HepG2 (cell line): ENCODE data around the gene SLC1A4. TPM values are rescaled to one million over a fixed set of nuclear protein-coding genes. Genes with fewer than 3 reads are reported as not detected.

Experiments
- ATAC-seq: fragments of 200-7000 bp; cut with Tn5 transposase; 3 replicates; pipeline ENCODE4 v1.9.1; 2020; ENCODE audit warnings: mild to moderate bottlenecking, moderate library complexity
- BruUV-seq: library from RNA; stranded (reverse); fragments of 400-500 nt; replicated peaks from 2 replicates; lab custom pipeline; 2021; lab: Mats Ljungman, UMichigan
- CTCF ChIA-PET: fragments of 300-600 bp; formaldehyde crosslinking; extraction: SDS; loops from one replicate; lab custom pipeline; 2021; ENCODE audit warnings: low total read pairs, inconsistent platforms, low intra/inter-chr PET ratio; lab: Yijun Ruan, JAX
- POLR2A ChIA-PET: fragments of 350-600 bp; sonication (Branson Sonifier 250); formaldehyde crosslinking; loops from one replicate; lab custom pipeline; 2020; ENCODE audit warnings: antibody characterized with exemption, inconsistent platforms; lab: Yijun Ruan, JAX
- DNase-seq: peaks from one replicate; pipeline ENCODE4 v3.0.0-alpha.2; 2015; ENCODE audit warnings: low spot score
- FAIRE-seq: peaks from 3 replicates; lab custom pipeline; 2011; peaks lifted over from hg19 to GRCh38; lab: Jason Lieb, UNC
- H2AFZ ChIP-seq: one replicate; pipeline ENCODE4 v1.6.1; 2011; ENCODE audit warnings: low read length, inconsistent platforms
- H3K27ac ChIP-seq: fragments of 300-600 bp; 3 replicates; pipeline ENCODE4 v1.8.0; 2011; ENCODE audit warnings: mixed run types, mild to moderate bottlenecking, mixed read lengths, low read length, inconsistent platforms; ENCODE audit not compliant: insufficient read depth; ENCODE audit errors: extremely low read length
- H3K27me3 ChIP-seq, 2 experiments: fragments of 200-600 bp in 1 of 2; 2 replicates in 1 of 2; 3 replicates in 1 of 2; pipeline versions ENCODE4 v1.6.0 to v1.8.0; 2011; ENCODE audit warnings: low read length in 2 of 2, mild to moderate bottlenecking in 2 of 2, moderate library complexity in 2 of 2, inconsistent platforms in 1 of 2; ENCODE audit not compliant: insufficient read depth in 2 of 2, control insufficient read depth in 1 of 2
- H3K36me3 ChIP-seq, 2 experiments: fragments of 200-600 bp in 1 of 2; replicated peaks in 1 of 2; 2 replicates in 1 of 2; 3 replicates in 1 of 2; pipeline versions ENCODE4 v1.5.1 to v1.8.0; 2011; ENCODE audit warnings: low read length in 2 of 2, inconsistent platforms in 1 of 2; ENCODE audit not compliant: insufficient read depth in 2 of 2, control insufficient read depth in 1 of 2
- H3K4me1 ChIP-seq: 2 replicates; pipeline ENCODE4 v1.5.1; 2012; ENCODE audit warnings: low read length, inconsistent platforms; ENCODE audit not compliant: insufficient read depth
- H3K4me2 ChIP-seq: 2 replicates; pipeline ENCODE4 v1.6.0; 2011; ENCODE audit warnings: low read depth, low read length, inconsistent platforms
- H3K4me3 ChIP-seq, 3 experiments: fragments of 200-600 bp in 1 of 3; sonication (generic), shearing (Covaris generic) in 1 of 3; replicated peaks in 1 of 3; 2 replicates each; pipeline ENCODE4 v1.5.1; 2011 to 2016; ENCODE audit warnings: low read length in 3 of 3, inconsistent platforms in 2 of 3, low read depth in 2 of 3, mild to moderate bottlenecking in 2 of 3, control low read depth in 1 of 3, mixed read lengths in 1 of 3; ENCODE audit not compliant: insufficient read depth in 1 of 3
- H3K79me2 ChIP-seq: one replicate; pipeline ENCODE4 v1.6.1; 2011; ENCODE audit warnings: low read length, inconsistent platforms; ENCODE audit not compliant: insufficient read depth
- H3K9ac ChIP-seq: 2 replicates; pipeline ENCODE4 v1.6.0; 2011; ENCODE audit warnings: mild to moderate bottlenecking, low read depth, low read length, inconsistent platforms; ENCODE audit not compliant: insufficient read depth
- H3K9me3 ChIP-seq: 2 replicates; pipeline ENCODE4 v1.5.1; 2012; ENCODE audit warnings: mild to moderate bottlenecking, low read length
- H4K20me1 ChIP-seq: 2 replicates; pipeline ENCODE4 v1.6.0; 2011; ENCODE audit warnings: inconsistent platforms, mild to moderate bottlenecking, low read length, moderate library complexity; ENCODE audit not compliant: insufficient read depth
- ZNF296 ChIP-seq: sonication (generic); formaldehyde crosslinking; conservative IDR thresholded peaks from 2 replicates; pipeline ENCODE4 v1.5.0; 2020; ENCODE audit warnings: mild to moderate bottlenecking, missing genetic modification reagents
- ZNF367 ChIP-seq: sonication (generic); formaldehyde crosslinking; IDR thresholded peaks from 2 replicates; pipeline ENCODE4 v1.4.0; 2020; ENCODE audit warnings: missing genetic modification reagents, borderline replicate concordance
- ZNF777 ChIP-seq: sonication (generic); formaldehyde crosslinking; IDR thresholded peaks from 2 replicates; pipeline ENCODE4 v1.4.0; 2020; ENCODE audit warnings: missing genetic modification reagents
- WGBS: methylation state at CpG from one replicate; pipeline ENCODE4 v1.1.6; 2017; ENCODE audit warnings: low lambda C conversion rate; 5-methylcytosine and 5-hydroxymethylcytosine counted together
- in situ Hi-C: cut with HindIII; loops from 2 replicates; pipeline ENCODE4 v1.10.0; 2017; ENCODE audit warnings: low pct_unique_long_range_greater_than_20kb; ENCODE audit not compliant: extremely low pct_ligation_motif_present
- intact Hi-C: fragments of 100-400 bp; cut with micrococcal nuclease; formaldehyde crosslinking; loops from one replicate; pipeline ENCODE4 v1.10.0; 2022; ENCODE audit not compliant: unreplicated experiment
- polyA plus RNA-seq, 8 experiments: library from polyadenylated mRNA; depleted of rRNA in 3 of 8; stranded (reverse) in 7 of 8; unstranded in 1 of 8; fragments of >200 nt; fragmentation: Illumina TruSeq in 4 of 8; extraction: Trizol in 4 of 8; gene quantifications; 2 replicates each; pipeline versions ENCODE4 v1.2.1 to v1.2.3, GENCODE V29; 2011 to 2016; ENCODE audit warnings: low read depth in 4 of 8, missing spikeins in 1 of 8, mixed read lengths in 1 of 8; ENCODE audit not compliant: insufficient read depth in 1 of 8
- total RNA-seq, 5 experiments: library from RNA; depleted of rRNA; stranded (reverse); fragments of >200 nt; fragmentation: Illumina TruSeq; extraction: Trizol; gene quantifications; 2 replicates each; pipeline ENCODE4 v1.2.3, GENCODE V29; 2016; ENCODE audit warnings: low read depth in 1 of 5
- TF ChIP-seq, protein P1 (sequence below): sonication (generic); formaldehyde crosslinking; IDR thresholded peaks from 2 replicates; pipeline ENCODE4 v1.9.0; 2022; ENCODE audit warnings: missing genetic modification reagents, mild to moderate bottlenecking, borderline replicate concordance
- TF ChIP-seq, protein P2 (sequence below): sonication (generic); formaldehyde crosslinking; IDR thresholded peaks from 2 replicates; pipeline ENCODE4 v1.4.0; 2020; ENCODE audit warnings: missing genetic modification reagents

SLC1A4 gene
- total and polyA plus RNA-seq, 2 of the 13 experiments (the other 11 are each of a cell fraction or from before 2014, with no cell fraction given): 21.0 to 39.6 TPM

DNA sequence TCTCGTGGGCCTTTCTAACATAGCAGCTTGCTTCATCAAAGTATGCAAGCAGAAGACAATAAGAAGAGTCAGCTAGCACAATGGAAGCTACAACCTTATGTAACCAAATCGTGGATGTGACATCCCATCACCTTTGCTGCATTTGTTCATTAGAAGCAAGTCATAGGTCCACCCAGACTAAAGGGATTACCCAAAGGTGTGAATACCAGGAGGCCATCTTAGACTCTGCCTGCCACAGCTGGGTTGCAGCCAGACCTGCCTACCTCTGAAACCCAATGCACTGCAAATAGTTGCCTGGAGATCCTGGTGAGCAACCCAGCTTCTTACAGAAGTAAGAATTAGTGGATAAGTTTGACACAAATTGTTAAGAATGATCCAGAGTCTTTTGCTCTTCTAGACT is 10.6 kb downstream of the SLC1A4 start (continued):
- TF ChIP-seq, protein P1, sequence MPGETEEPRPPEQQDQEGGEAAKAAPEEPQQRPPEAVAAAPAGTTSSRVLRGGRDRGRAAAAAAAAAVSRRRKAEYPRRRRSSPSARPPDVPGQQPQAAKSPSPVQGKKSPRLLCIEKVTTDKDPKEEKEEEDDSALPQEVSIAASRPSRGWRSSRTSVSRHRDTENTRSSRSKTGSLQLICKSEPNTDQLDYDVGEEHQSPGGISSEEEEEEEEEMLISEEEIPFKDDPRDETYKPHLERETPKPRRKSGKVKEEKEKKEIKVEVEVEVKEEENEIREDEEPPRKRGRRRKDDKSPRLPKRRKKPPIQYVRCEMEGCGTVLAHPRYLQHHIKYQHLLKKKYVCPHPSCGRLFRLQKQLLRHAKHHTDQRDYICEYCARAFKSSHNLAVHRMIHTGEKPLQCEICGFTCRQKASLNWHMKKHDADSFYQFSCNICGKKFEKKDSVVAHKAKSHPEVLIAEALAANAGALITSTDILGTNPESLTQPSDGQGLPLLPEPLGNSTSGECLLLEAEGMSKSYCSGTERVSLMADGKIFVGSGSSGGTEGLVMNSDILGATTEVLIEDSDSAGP (CRISPR knock-in tag): no peak
- TF ChIP-seq ZNF296 (CRISPR knock-in tag) (no peak), ZNF367 (CRISPR knock-in tag) (no peak)

DNA sequence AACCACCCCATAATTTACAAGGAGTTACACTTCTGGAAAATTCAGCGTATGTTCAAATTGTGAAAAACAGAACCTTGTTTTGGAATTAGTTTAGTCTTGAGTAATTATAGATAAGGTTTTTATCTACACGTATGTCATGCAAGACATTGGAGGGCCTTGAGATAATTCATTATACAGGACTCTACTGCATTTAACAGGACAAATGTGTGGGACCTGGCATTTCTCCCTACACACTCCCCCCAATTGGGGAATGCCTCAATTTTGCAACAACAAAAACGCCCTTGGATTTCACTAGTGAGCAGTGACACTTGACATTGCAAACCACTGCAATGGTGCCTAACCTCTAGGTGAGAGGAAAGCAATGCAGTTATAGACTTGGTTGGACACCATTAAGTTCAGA is 11.4 kb downstream of the SLC1A4 start:
- TF ChIP-seq, protein P2, sequence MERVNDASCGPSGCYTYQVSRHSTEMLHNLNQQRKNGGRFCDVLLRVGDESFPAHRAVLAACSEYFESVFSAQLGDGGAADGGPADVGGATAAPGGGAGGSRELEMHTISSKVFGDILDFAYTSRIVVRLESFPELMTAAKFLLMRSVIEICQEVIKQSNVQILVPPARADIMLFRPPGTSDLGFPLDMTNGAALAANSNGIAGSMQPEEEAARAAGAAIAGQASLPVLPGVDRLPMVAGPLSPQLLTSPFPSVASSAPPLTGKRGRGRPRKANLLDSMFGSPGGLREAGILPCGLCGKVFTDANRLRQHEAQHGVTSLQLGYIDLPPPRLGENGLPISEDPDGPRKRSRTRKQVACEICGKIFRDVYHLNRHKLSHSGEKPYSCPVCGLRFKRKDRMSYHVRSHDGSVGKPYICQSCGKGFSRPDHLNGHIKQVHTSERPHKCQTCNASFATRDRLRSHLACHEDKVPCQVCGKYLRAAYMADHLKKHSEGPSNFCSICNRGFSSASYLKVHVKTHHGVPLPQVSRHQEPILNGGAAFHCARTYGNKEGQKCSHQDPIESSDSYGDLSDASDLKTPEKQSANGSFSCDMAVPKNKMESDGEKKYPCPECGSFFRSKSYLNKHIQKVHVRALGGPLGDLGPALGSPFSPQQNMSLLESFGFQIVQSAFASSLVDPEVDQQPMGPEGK (CRISPR knock-in tag): no peak
- no peak for TF ChIP-seq ZNF777 (CRISPR knock-in tag)
- POLR2A ChIA-PET: no interaction called here
- DNase-seq: no peak
- no peak overlapping the region for H3K9ac ChIP-seq
- CTCF ChIA-PET: no interaction called here
- H3K9me3 ChIP-seq: no peaks in the 10 kb centered on the region
- ATAC-seq: no peak
- H3K27me3 ChIP-seq: no peaks in the 10 kb centered on the region
- H3K36me3 ChIP-seq: peaks cover 10 to 43% of the 10 kb centered on the region in 2 experiments; a peak in 4 of 5 replicates
- no peak for FAIRE-seq
- 95% methylated on average over 3 of the region's 3 CpGs for WGBS
- no peak overlapping the region for H3K4me2 ChIP-seq
- BruUV-seq: no TSS peak
- intact Hi-C loops: no loop called here
- H3K4me3 ChIP-seq: no peak overlapping the region
- H2AFZ ChIP-seq: no peak overlapping the region
- H3K79me2 ChIP-seq: peaks cover 16% of the 10 kb centered on the region
- no peaks in the 10 kb centered on the region for H4K20me1 ChIP-seq
- H3K27ac ChIP-seq: no peak overlapping the region
- in situ Hi-C loops: no loop called here
- H3K4me1 ChIP-seq: peaks cover 12% of the 10 kb centered on the region
